AG04449 (cell line): ENCODE measurements around the gene CENPO.

ENCODE experiments used
- CTCF ChIA-PET: fragments of 350-600 bp; formaldehyde crosslinking; extraction: SDS; loops from one replicate; lab custom pipeline; 2021; ENCODE audit warnings: antibody characterized with exemption; lab: Yijun Ruan, JAX
- POLR2A ChIA-PET: fragments of 400-600, 350-600 bp; formaldehyde crosslinking; extraction: SDS; loops from one replicate; lab custom pipeline; 2020; ENCODE audit warnings: antibody characterized with exemption, inconsistent platforms; lab: Yijun Ruan, JAX
- DNase-seq: peaks from one replicate; pipeline ENCODE4 v3.0.0-alpha.2; 2010; ENCODE audit warnings: low read depth, low spot score
- H3K4me3 ChIP-seq: 2 replicates; pipeline ENCODE4 v1.5.1; 2011; ENCODE audit warnings: low read depth, mild to moderate bottlenecking, control low read depth, low read length
- CTCF ChIP-seq: IDR thresholded peaks from one replicate; pipeline ENCODE4 v1.5.1; 2011; ENCODE audit warnings: mild to moderate bottlenecking, moderate library complexity, low read length, control low read depth, inconsistent platforms; ENCODE audit not compliant: insufficient read depth; ENCODE audit errors: missing control alignments

Gene CENPO

DNA sequence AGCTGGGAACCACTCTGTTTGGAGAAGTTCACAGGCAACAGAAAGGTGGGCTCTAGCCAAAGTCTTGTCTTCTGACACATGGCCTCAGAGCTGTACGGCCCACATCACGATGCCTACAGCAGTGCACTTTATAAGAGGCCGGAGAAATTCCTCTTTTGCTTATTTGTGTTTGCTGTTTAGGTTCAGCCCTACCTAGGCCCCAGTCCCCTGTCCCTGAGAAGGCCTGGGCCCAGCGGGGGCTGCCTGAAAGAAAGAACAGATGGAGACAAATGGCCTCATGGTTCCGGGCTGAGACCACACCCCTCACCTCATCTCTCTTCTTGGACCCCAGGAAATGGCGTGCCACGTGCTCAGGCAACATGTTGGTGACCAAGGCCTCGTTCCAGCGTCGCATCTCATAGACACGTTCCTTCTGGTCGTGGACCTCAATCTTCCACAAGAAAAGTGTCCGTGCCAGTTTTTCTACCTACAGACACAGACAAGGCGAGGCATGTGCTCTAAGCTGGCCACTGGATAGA is 30.9 kb downstream of the CENPO start:
- TF ChIP-seq CTCF: no peak
- no peak for DNase-seq
- ChIA-PET POLR2A (no interaction called here), CTCF (interaction anchor here (1.1 to 16.1 kb wide), 8 partner anchors 9 to 419 kb away, joined by 3 to 296 read pairs (median 24); no protein-coding TSS in a partner anchor)
- no peak overlapping the region for H3K4me3 ChIP-seq

- ChIA-PET POLR2A (no interaction called here), CTCF (interaction anchor here (1.1 to 16.1 kb wide), 9 partner anchors 11 to 420 kb away, joined by 3 to 296 read pairs (median 22); no protein-coding TSS in a partner anchor)
- no peak for DNase-seq
- peak; percentile 39 for TF ChIP-seq CTCF
- H3K4me3 ChIP-seq: no peak overlapping the region
Measured at GRCh38 chr2:24824966-24825882, 32.0 kb downstream of the CENPO start.

DNA sequence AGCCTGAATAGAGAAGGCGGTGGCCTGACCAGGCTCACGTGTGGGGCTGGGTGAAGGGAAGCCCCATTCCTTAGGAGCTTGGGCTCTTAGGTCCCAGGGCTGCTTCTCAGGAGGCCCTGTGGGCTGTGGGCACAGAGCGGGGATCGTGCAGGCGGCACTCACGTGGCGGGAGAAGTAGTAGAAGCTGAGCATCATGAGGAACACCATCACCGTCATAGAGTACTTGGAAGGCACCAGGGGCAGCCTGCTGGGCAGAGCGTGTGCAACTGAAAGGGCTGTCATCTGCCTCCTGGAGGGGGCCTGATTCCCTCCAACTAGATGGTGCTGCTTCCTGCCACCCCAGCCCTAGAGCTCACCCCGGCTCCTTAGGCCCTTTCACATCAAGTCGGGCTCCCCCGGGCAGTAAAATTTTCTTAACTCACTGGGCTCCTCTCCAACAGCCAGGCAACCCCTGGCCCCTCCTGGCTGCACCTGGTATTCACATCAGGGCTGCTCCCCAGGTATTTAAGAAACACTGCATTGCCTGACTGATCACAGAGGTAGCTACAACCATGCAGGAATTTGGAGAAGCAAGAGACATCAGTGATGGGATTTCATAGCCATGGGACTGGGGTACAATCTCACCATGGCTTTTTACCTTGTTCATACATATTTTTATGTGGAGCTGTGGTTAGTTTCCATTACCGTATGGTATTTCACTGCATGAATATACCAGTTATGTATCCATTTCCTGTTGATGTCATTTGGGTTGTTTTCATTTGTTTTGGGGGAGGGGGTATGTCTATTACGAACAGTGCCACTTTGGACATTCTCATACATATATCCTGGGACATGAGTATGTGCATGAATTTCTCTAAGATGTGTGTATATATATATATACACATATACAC is 32.9 kb downstream of the CENPO start:
- no peak for TF ChIP-seq CTCF
- ChIA-PET CTCF (interaction anchor here (1.1 to 16.1 kb wide), 12 partner anchors 8 to 421 kb away, joined by 3 to 296 read pairs (median 22); no protein-coding TSS in a partner anchor), POLR2A (no interaction called here)
- DNase-seq: no peak
- no peak overlapping the region for H3K4me3 ChIP-seq

DNA sequence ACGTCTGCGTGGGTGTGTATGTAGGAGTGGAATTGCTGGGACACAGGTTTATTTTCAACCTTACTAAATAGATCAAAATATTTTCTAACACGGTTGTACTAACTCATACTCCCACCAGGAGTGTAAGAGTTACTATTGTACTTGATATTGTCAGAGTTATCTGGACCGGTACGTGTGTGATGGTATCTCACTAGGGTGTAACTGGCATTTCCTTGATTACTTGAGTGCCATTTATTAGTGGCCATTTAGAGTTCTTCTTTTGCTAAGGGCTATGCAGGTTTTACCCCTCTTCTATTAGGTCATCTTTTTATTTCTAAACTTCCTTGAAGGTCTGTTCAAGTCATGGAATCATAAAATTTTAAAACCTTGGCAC is 33.5 kb downstream of the CENPO start:
- CTCF ChIA-PET: interaction anchor here (1.1 to 16.1 kb wide), 17 partner anchors 8 to 743 kb away, joined by 3 to 296 read pairs (median 12); partner anchors contain the start of genes CENPO and PTRHD1
- POLR2A ChIA-PET: no interaction called here
- H3K4me3 ChIP-seq: no peak overlapping the region
- no peak for TF ChIP-seq CTCF
- DNase-seq: no peak

DNA sequence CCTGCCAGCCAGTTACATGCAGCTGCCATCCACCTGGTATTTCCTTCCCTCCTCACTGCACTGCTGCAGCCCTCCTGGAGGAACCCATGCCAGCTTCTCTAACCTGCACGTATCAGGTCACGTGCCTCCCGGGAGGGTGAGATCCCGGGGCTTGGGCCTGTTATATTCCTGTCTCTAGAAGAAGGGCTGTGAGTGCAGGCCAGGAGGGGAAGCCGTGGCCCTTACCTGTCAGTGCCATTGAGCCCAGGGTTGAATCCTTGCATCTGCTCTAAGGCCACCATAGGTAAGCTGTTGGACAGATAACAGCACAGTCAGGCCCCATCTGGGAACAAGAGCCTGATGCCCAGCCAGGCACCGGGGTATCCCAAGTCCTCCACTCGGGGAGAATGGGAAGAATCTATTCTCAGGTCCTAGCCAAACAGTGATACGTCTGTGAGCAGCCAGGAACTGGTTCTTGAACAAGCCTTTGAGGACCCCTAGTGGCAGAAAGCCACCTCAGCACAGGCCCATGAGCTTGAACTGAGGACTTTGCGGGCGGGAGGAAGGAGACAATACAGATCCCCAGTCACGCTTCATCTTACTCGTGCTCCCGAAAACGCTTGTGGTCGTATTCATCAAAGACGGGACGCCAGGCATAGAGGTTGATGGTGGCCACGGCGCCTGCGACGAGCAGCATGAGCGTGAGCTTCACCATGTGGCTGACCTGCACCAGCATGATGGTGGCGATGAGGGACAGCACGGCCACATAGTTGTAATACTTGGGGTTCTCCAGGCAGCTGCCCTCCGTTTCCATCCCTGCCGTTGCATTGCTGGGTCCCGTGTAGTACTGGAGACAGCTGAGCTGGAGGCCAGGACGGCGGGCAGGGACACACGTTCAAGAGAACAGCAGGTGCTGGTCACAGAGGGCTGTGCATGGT is 34.4 kb downstream of the CENPO start:
- DNase-seq: peak; percentile 61
- H3K4me3 ChIP-seq: no peak overlapping the region
- CTCF ChIA-PET: interaction anchor here (0.7 to 16.1 kb wide), 33 partner anchors 9 to 1002 kb away, joined by 3 to 296 read pairs (median 6); partner anchors contain the start of genes CENPO and PTRHD1
- TF ChIP-seq CTCF: peak; percentile 89
- POLR2A ChIA-PET: interaction anchor here (1.0 kb wide), 1 partner anchor 419 kb away, joined by 3 read pairs; no protein-coding TSS in a partner anchor
